ENCODE data around the gene P2RX4.

The P2RX4 gene

DNA sequence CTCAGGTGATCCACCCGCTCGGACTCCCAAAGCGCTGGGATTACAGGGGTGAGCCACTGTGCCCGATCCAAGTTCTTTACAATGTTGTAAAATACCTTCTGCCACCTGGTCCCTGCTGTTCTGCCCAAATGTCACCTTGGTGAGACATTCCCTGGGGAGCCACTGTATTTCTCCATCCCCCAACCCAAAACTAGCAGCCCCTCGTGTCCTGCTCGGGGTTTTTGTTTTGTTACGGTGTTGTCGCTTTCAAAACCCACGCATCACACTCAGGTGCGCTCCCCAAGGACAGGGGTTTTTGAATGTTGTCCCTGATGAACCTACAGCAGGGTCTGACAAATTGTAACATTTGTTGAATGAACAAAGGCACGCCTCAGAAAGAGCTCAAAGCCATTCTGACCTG is 49.1 kb downstream of the P2RX4 start:
- no peak for DNase-seq (ENCODE audit: low read depth in 1 of 2, low spot score in 1 of 2)
- H3K27ac ChIP-seq (replicated peaks) = no peak overlapping the region
- no peak for TF ChIP-seq GABPA (IDR thresholded peaks at IDR 0.05; ENCODE audit: low read depth)
- TF ChIP-seq, protein P1, sequence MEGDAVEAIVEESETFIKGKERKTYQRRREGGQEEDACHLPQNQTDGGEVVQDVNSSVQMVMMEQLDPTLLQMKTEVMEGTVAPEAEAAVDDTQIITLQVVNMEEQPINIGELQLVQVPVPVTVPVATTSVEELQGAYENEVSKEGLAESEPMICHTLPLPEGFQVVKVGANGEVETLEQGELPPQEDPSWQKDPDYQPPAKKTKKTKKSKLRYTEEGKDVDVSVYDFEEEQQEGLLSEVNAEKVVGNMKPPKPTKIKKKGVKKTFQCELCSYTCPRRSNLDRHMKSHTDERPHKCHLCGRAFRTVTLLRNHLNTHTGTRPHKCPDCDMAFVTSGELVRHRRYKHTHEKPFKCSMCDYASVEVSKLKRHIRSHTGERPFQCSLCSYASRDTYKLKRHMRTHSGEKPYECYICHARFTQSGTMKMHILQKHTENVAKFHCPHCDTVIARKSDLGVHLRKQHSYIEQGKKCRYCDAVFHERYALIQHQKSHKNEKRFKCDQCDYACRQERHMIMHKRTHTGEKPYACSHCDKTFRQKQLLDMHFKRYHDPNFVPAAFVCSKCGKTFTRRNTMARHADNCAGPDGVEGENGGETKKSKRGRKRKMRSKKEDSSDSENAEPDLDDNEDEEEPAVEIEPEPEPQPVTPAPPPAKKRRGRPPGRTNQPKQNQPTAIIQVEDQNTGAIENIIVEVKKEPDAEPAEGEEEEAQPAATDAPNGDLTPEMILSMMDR (IDR thresholded peaks at IDR 0.05; ENCODE audit: insufficient read depth, low read length) = no peak
- no peak for TF ChIP-seq SPI1 (IDR thresholded peaks at IDR 0.05; ENCODE audit: borderline replicate concordance, low read depth)
- no peak for TF ChIP-seq POLR2AphosphoS5 (IDR thresholded peaks at IDR 0.05; ENCODE audit: low read depth)
- TF ChIP-seq, protein P2, sequence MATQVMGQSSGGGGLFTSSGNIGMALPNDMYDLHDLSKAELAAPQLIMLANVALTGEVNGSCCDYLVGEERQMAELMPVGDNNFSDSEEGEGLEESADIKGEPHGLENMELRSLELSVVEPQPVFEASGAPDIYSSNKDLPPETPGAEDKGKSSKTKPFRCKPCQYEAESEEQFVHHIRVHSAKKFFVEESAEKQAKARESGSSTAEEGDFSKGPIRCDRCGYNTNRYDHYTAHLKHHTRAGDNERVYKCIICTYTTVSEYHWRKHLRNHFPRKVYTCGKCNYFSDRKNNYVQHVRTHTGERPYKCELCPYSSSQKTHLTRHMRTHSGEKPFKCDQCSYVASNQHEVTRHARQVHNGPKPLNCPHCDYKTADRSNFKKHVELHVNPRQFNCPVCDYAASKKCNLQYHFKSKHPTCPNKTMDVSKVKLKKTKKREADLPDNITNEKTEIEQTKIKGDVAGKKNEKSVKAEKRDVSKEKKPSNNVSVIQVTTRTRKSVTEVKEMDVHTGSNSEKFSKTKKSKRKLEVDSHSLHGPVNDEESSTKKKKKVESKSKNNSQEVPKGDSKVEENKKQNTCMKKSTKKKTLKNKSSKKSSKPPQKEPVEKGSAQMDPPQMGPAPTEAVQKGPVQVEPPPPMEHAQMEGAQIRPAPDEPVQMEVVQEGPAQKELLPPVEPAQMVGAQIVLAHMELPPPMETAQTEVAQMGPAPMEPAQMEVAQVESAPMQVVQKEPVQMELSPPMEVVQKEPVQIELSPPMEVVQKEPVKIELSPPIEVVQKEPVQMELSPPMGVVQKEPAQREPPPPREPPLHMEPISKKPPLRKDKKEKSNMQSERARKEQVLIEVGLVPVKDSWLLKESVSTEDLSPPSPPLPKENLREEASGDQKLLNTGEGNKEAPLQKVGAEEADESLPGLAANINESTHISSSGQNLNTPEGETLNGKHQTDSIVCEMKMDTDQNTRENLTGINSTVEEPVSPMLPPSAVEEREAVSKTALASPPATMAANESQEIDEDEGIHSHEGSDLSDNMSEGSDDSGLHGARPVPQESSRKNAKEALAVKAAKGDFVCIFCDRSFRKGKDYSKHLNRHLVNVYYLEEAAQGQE (IDR thresholded peaks at IDR 0.05; ENCODE audit: insufficient replicate concordance, low read depth) = no peak
- no peak overlapping the region for H3K4me3 ChIP-seq (replicated peaks; ENCODE audit: insufficient read depth, low read length)
- no peaks in the 10 kb centered on the region for H3K27me3 ChIP-seq (ENCODE audit: insufficient read depth, poor library complexity, severe bottlenecking)

DNA sequence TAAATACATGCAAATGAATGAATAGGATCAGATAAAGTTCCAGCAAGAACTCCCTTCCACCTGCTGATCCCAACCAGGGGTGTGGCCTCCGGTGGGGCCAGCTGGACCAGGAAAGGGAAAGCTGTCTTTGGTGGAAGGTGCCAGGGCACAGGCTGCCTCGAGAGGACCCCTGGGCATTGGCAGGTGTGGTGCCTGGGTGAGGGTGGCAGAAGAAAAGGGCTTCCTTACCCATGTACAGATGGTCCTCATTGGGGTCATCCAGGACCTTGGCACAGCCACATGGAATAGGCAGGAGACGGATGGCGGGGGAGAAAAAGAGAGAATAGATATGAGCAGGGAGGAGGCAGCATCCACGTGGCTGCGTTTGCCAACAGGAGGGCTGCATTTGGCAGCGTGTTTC is 50.2 kb downstream of the P2RX4 start:
- DNase-seq (ENCODE audit: low read depth in 1 of 2, low spot score in 1 of 2) = no peak

DNA sequence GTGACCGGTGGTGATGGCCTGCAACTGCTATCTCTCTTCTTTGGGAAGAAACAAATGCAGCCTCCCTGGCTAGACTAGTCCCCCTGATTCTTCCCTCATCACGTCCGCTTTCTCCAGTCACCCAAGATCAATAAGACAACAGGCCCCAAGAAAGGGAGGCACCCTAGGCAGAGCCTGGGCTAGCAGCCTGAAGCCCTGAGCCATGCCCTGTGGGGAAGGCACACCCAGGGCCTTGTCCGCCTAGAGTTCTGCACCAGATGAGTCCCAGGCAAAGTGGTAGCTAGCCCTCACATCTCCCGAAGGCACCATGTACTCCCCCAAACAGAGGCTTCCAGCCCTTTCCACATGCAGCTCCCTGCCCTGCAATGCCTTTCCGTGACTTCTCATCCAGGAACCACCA is 51.5 kb downstream of the P2RX4 start:
- TF ChIP-seq POLR2AphosphoS5 (IDR thresholded peaks at IDR 0.05; ENCODE audit: low read depth) (no peak), GABPA (IDR thresholded peaks at IDR 0.05; ENCODE audit: low read depth) (no peak), SPI1 (IDR thresholded peaks at IDR 0.05; ENCODE audit: borderline replicate concordance, low read depth) (no peak)
- TF ChIP-seq, protein P1 (IDR thresholded peaks at IDR 0.05; ENCODE audit: insufficient read depth, low read length) = no peak
- TF ChIP-seq, protein P2 (IDR thresholded peaks at IDR 0.05; ENCODE audit: insufficient replicate concordance, low read depth) = no peak
- Histone ChIP-seq H3K4me3 (replicated peaks; ENCODE audit: insufficient read depth, low read length) (no peak overlapping the region), H3K27me3 (ENCODE audit: insufficient read depth, poor library complexity, severe bottlenecking) (no peaks in the 10 kb centered on the region), H3K27ac (replicated peaks) (no peak overlapping the region)
- no peak for DNase-seq (ENCODE audit: low read depth in 1 of 2, low spot score in 1 of 2)

More for the DNA sequence above, 50.2 kb downstream of the P2RX4 start:
- Histone ChIP-seq H3K4me3 (replicated peaks; ENCODE audit: insufficient read depth, low read length) (no peak overlapping the region), H3K27me3 (ENCODE audit: insufficient read depth, poor library complexity, severe bottlenecking) (no peaks in the 10 kb centered on the region), H3K27ac (replicated peaks) (no peak overlapping the region)
- TF ChIP-seq, protein P1 (IDR thresholded peaks at IDR 0.05; ENCODE audit: insufficient read depth, low read length) = no peak
- TF ChIP-seq GABPA (IDR thresholded peaks at IDR 0.05; ENCODE audit: low read depth) (no peak), POLR2AphosphoS5 (IDR thresholded peaks at IDR 0.05; ENCODE audit: low read depth) (no peak), SPI1 (IDR thresholded peaks at IDR 0.05; ENCODE audit: borderline replicate concordance, low read depth) (no peak)
- TF ChIP-seq, protein P2 (IDR thresholded peaks at IDR 0.05; ENCODE audit: insufficient replicate concordance, low read depth) = no peak
